Measurements from ENCODE around the gene MAP1LC3B.

The MAP1LC3B gene

GRCh38 chr16:87383505-87384161 is 8.5 kb upstream of the MAP1LC3B start, which contains the start of gene FBXO31 (continued):
- TF ChIP-seq ZNF585B (tag by site-specific recombination; IDR thresholded peaks at IDR 0.05) (peak; percentile 21; the same call in 1 of the 2 replicates), ZNF211 (tag by site-specific recombination; IDR thresholded peaks at IDR 0.05; ENCODE audit: low read depth) (no peak), OVOL3 (tag by site-specific recombination; IDR thresholded peaks at IDR 0.05) (peak; percentile 67; the same call in 1 of the 2 replicates), ZNF292 (tag by site-specific recombination; IDR thresholded peaks at IDR 0.05; ENCODE audit: borderline replicate concordance, low read depth) (no peak), ZNF513 (tag by site-specific recombination; IDR thresholded peaks at IDR 0.05) (no peak), PATZ1 (tag by site-specific recombination; IDR thresholded peaks at IDR 0.05) (peak; percentile 96), ZNF175 (tag by site-specific recombination; IDR thresholded peaks at IDR 0.05) (no peak), ZNF112 (tag by site-specific recombination; IDR thresholded peaks at IDR 0.05) (no peak), YY1 (tag by site-specific recombination; IDR thresholded peaks at IDR 0.05) (no peak; the same call in 1 of the 2 replicates), ZNF626 (tag by site-specific recombination; IDR thresholded peaks at IDR 0.05) (peak; percentile 32; the same call in 1 of the 2 replicates), PRDM4 (tag by site-specific recombination; IDR thresholded peaks at IDR 0.05) (peak; percentile 76), ZNF658 (tag by site-specific recombination; IDR thresholded peaks at IDR 0.05) (no peak), GLI4 (tag by site-specific recombination; IDR thresholded peaks at IDR 0.05) (peak; percentile 88; the same call in 1 of the 2 replicates), ZNF518A (tag by site-specific recombination; conservative IDR thresholded peaks at IDR 0.05; ENCODE audit: low read depth) (no peak), ZNF132 (tag by site-specific recombination; IDR thresholded peaks at IDR 0.05; ENCODE audit: borderline replicate concordance) (no peak), PRDM10 (tag by site-specific recombination; IDR thresholded peaks at IDR 0.05) (peak; percentile 59; the same call in 1 of the 2 replicates), ZNF660 (tag by site-specific recombination; IDR thresholded peaks at IDR 0.05) (peak; percentile 66), ZNF274 (IDR thresholded peaks at IDR 0.05; ENCODE audit: low read length) (no peak), ZNF274 (tag by site-specific recombination; IDR thresholded peaks at IDR 0.05; ENCODE audit: borderline replicate concordance) (no peak), ZNF555 (tag by site-specific recombination; conservative IDR thresholded peaks at IDR 0.05) (no peak), ZXDB (tag by site-specific recombination; IDR thresholded peaks at IDR 0.05) (peak; percentile 96), REPIN1 (tag by site-specific recombination; IDR thresholded peaks at IDR 0.05; ENCODE audit: low read depth) (peak; percentile 94), ATF2 (tag by site-specific recombination; IDR thresholded peaks at IDR 0.05; ENCODE audit: low read depth) (no peak)
